Left lung (tissue), 10 donors: Measurements from ENCODE around the gene DISP1. TPM values are rescaled to one million over a fixed set of nuclear protein-coding genes. Genes with fewer than 3 reads are reported as not detected.
A peak's percentile ranks its signal among the peaks of the same experiment; 100 is the strongest.

Experiments used
- ATAC-seq: fragments of 200-7000 bp; cut with Tn5 transposase; one replicate; pipeline ENCODE4 v1.9.1; 2020; ENCODE audit warnings: moderate library complexity
- DNase-seq, 4 donors: peaks; one replicate each; pipeline ENCODE4 v3.0.0-alpha.2; 2013 to 2020
- H3K27ac ChIP-seq, 2 donors: fragments of 200-600 bp; sonication (generic) in 1 of 2; one replicate each; pipeline versions ENCODE4 v1.5.0 to v1.8.0; 2020 to 2021
- H3K27me3 ChIP-seq, 2 donors: fragments of 200-600 bp; sonication (generic) in 1 of 2; one replicate each; pipeline versions ENCODE4 v1.5.0 to v1.8.0; 2020 to 2021
- H3K36me3 ChIP-seq, 2 donors: fragments of 200-600 bp; sonication (generic) in 1 of 2; one replicate each; pipeline versions ENCODE4 v1.5.0 to v1.8.0; 2020 to 2021
- H3K4me1 ChIP-seq, 2 donors: fragments of 200-600 bp; one replicate each; pipeline ENCODE4 v1.8.0; 2021
- H3K4me3 ChIP-seq, 2 donors: fragments of 200-600 bp; sonication (generic) in 1 of 2; one replicate each; pipeline versions ENCODE4 v1.5.0 to v1.8.0; 2020 to 2021; ENCODE audit warnings: mild to moderate bottlenecking in 1 of 2
- H3K9me3 ChIP-seq, 2 donors: fragments of 200-600 bp; sonication (generic) in 1 of 2; one replicate each; pipeline versions ENCODE4 v1.5.0 to v1.8.0; 2020 to 2021
- intact Hi-C, 2 donors: fragments of 100-400 bp; cut with DNase I; formaldehyde crosslinking; loops; one replicate each; pipeline versions ENCODE4 v1.11.2 to v1.14.2; 2022
- polyA plus RNA-seq, 6 donors: library from polyadenylated mRNA; unstranded; fragments of 120-200 nt; gene quantifications; one replicate each; pipeline ENCODE4 v1.2.1, GENCODE V29; 2013; ENCODE audit not compliant: insufficient read length in 6 of 6
- total RNA-seq, 2 donors: library from RNA; stranded (reverse); fragmentation: NEBNext Ultra II Directional; extraction: Animal tissue kit (Norgen Biotek cat#: 25700); gene quantifications; one replicate each; pipeline ENCODE4 v1.2.1, GENCODE V29; 2021
- TF ChIP-seq, protein P1 (sequence below), 2 donors: fragments of 200-600 bp; sonication (generic) in 1 of 2; IDR thresholded peaks; one replicate each; pipeline versions ENCODE4 v1.5.0 to v1.8.0; 2021; ENCODE audit warnings: antibody characterized with exemption in 2 of 2
- donor health status: DM: no; HTN: yes; CAD: no.
- donor health status: DM: no; HTN: no; CAD: no.

Gene DISP1
- total and polyA plus RNA-seq, 8 donors = 17.2 to 23.9 (median 20.5) TPM

DNA sequence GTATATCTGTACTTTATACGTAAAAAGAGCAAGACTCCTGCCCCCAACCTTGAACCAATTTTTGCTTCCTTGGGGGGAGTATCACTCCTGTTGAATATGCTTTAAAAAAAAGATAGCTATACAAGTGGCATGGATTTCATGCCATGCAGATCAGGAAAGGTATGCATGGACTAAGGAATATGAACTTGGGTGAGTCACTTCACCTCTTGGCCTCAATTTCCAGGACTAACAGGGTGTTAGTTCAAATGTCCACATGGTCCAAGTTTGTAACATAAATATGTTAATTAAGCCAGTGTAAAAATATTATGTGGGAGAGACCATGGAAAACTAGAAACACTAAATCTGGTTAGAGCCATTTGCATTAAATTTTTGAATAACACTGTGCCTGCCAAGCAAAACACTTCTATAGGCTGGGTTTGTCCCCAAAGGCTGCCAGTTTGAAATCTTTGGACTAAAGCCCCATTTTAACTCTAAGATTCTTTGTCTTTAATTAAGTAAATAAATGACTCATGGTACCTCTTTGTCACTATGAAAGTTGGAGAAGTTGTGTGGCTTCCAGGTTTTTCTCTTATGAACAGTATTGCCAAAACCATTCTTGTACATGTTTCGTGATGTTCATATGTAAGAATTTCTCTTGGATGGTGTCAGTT, 44.7 kb upstream of the DISP1 start:
- Histone ChIP-seq H3K27ac (no peak overlapping the region), H3K9me3 (peaks cover 0 to 14% of the 10 kb centered on the region in 2 donors), H3K4me1 (peaks cover 0 to 7% of the 10 kb centered on the region in 2 donors), H3K36me3 (no peaks in the 10 kb centered on the region), H3K4me3 (no peak overlapping the region), H3K27me3 (no peaks in the 10 kb centered on the region)
- intact Hi-C loops = no loop called here
- ATAC-seq (no peak), DNase-seq (no peak)
- TF ChIP-seq, protein P1, sequence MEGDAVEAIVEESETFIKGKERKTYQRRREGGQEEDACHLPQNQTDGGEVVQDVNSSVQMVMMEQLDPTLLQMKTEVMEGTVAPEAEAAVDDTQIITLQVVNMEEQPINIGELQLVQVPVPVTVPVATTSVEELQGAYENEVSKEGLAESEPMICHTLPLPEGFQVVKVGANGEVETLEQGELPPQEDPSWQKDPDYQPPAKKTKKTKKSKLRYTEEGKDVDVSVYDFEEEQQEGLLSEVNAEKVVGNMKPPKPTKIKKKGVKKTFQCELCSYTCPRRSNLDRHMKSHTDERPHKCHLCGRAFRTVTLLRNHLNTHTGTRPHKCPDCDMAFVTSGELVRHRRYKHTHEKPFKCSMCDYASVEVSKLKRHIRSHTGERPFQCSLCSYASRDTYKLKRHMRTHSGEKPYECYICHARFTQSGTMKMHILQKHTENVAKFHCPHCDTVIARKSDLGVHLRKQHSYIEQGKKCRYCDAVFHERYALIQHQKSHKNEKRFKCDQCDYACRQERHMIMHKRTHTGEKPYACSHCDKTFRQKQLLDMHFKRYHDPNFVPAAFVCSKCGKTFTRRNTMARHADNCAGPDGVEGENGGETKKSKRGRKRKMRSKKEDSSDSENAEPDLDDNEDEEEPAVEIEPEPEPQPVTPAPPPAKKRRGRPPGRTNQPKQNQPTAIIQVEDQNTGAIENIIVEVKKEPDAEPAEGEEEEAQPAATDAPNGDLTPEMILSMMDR (IDR thresholded peaks at IDR 0.05) = no peak

DNA sequence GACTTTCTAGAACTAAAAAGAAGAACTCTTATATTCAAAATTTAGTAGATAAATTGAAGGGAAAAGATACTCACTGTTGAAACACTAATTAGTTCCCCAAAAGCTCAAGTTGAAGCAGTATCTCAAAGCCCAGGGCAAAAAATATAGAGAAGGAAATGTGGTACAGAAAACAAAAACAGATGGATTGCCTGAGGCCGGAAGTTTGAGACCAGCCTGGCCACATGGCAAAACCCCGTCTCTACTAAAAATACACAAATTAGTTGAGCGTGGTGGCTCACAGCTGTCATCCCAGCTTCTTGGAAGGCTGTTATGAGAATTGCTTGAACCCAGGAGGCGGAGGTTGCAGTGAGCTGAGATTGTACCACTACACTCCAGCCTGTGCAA, 41.9 kb upstream of the DISP1 start:
- peak in 2 of 4 donors; percentile 75 to 84 for DNase-seq
- Histone ChIP-seq H3K36me3 (no peaks in the 10 kb centered on the region), H3K9me3 (peaks cover 0 to 14% of the 10 kb centered on the region in 2 donors), H3K4me3 (no peak overlapping the region), H3K4me1 (peaks cover 0 to 11% of the 10 kb centered on the region in 2 donors), H3K27ac (peak overlapping the region; percentile 57 to 58), H3K27me3 (no peaks in the 10 kb centered on the region)
- TF ChIP-seq, protein P1 (IDR thresholded peaks at IDR 0.05) = no peak
- peak; percentile 49 for ATAC-seq
- intact Hi-C loops = no loop called here

GRCh38 chr1:222777463-222777862, 37.4 kb upstream of the DISP1 start:
- Histone ChIP-seq H3K4me1 (peaks cover 0 to 7% of the 10 kb centered on the region in 2 donors), H3K36me3 (no peaks in the 10 kb centered on the region), H3K27me3 (no peaks in the 10 kb centered on the region), H3K9me3 (no peaks in the 10 kb centered on the region), H3K27ac (no peak overlapping the region), H3K4me3 (no peak overlapping the region)
- DNase-seq (peak in 2 of 4 donors; percentile 25 to 58), ATAC-seq (peak; percentile 62)
- intact Hi-C loops = no loop called here
- TF ChIP-seq, protein P1 (IDR thresholded peaks at IDR 0.05) = no peak

GRCh38 chr1:222777977-222778376, 36.9 kb upstream of the DISP1 start:
- H3K27me3 ChIP-seq = no peaks in the 10 kb centered on the region
- no peak overlapping the region for H3K27ac ChIP-seq
- intact Hi-C loops = no loop called here
- no peaks in the 10 kb centered on the region for H3K36me3 ChIP-seq
- H3K4me1 ChIP-seq = peaks cover 0 to 6% of the 10 kb centered on the region in 2 donors
- no peaks in the 10 kb centered on the region for H3K9me3 ChIP-seq
- TF ChIP-seq, protein P1 (IDR thresholded peaks at IDR 0.05) = no peak
- no peak overlapping the region for H3K4me3 ChIP-seq
- ATAC-seq (peak; percentile 33), DNase-seq (peak in 2 of 4 donors; percentile 42 to 52)

DNA sequence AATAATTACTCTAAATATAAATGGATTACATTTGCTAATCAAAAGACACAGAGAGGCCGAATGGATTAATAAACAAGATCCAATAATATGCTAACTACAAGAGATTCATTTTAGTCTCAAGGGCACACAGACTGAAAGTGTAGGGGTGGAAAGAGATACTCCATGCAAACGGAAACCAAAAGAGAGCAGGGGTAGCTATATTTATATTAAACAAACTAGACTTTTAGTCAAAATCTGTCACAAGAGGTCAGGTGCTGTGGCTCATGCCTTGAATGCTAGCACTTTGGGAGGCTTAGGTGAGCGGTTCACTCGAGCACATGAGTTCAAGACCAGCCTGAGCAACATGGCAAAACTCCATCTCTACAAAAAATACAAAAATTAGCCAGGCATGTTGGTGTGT, 33.6 kb upstream of the DISP1 start:
- Histone ChIP-seq H3K27ac (no peak overlapping the region), H3K4me3 (no peak overlapping the region), H3K27me3 (no peaks in the 10 kb centered on the region), H3K4me1 (peaks cover 6 to 9% of the 10 kb centered on the region in 2 donors), H3K36me3 (no peaks in the 10 kb centered on the region), H3K9me3 (no peaks in the 10 kb centered on the region)
- intact Hi-C loops = no loop called here
- TF ChIP-seq, protein P1 (IDR thresholded peaks at IDR 0.05) = no peak
- ATAC-seq (no peak), DNase-seq (no peak)
